GM21381 (cell line): ENCODE results near the gene ENHO.

Experiments
- ATAC-seq: cut with Tn5 transposase; IDR thresholded peaks from one replicate; pipeline ENCODE4 v1.9.1; 2021; ENCODE audit warnings: mild to moderate bottlenecking, moderate library complexity; ENCODE audit not compliant: unreplicated experiment

ENHO gene

DNA sequence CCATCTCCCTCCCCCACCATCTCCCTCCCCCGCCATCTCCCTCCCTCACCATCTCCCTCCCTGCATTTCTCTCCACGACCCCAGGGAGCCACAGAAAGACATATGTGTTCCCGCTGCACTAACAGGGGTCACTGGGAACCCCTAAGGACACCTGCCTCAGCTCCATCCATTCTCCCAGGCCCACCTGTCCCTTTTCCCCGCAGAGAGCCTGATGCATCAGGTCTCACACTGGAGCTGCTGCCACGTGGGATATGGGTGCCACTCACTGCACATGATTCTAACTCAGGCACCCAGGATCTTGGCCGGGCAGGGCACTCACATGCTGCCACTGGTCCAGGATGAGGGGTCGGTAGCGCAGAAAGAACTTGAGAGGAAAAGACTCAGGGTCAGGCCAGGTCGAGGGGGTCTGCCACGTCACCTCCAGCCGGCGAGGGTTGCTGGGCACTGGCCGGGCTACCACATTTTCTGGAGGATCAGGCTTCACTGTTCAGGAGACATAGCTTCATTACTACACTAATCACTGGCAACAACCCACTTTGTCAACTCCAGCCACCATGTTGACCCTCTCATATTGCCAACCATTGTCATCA is 33.2 kb upstream of the ENHO start:
- ATAC-seq = no peak

DNA sequence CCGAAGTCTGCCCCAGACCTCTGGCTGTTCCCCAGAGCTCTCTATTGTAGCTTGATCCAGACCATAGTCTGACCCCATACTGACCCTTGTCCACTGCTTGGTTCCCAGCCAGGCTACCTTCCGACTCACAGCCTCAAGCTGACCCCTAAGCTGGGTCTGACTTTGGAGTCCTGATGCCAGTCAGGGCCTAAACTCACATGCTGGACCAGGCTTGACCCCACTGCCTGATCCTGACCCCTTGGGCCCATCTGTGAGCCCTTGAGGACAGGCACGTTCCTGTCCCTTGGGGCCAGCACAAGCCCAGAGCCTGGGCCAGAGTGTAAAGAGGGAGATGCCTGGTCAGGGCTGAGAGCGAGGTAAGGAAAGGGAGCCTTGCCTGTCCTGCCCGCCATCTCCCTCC is 32.7 kb upstream of the ENHO start:
- no peak for ATAC-seq

DNA sequence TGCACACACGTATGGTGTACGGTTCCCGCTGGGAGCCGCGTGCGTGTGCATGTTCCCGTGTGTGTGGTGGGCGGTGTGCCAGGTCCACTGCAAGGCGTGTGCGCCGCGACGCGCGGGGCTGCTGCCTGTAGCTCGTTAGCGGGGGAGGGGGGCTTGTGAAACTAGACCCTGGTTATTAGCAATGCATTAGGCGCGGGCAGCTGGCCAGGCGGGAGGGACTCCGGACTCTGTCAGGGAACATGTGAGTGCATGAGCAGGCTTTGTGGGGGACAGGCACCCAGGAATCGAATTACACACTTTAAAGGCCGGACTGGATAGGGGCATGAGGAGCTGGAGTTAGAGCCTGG is 32.2 kb upstream of the ENHO start:
- ATAC-seq = no peak

DNA sequence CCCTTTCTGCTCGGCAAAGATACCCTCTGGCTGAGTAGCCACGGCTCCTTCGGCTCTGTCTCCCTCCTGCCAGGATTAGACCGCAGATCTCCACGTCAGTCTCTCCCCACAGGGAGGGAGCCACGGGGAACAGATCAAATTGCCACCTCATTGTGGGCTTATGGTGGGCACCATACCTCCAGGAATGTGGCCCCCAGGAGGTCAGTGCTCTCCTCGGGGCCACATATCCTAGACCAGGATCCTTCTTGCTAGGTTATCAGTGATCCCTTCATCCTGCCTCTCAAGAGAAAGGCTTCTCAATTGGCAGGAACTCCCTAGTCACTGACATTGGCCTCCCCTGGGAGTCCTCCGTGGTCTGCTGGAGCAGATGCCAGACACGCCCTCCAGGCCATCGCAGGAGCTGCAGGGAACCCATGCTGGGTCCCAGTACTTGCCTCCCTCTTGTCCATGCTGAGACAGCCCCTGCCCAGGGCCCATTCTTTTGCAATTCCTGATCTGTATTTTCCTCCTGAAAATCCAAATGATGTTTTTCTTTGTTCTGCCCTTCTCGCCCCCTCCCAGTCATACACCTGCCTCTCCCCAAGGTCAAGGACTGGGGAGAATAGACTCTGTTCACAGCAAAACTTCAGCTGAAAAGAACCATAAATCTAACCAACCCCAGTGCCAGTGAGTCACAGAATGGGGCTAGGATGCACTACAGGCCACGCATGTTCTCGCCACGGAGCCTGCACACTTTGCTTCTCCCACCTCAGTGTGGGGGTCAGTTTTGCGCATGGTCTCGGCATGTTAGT is 31.6 kb upstream of the ENHO start:
- ATAC-seq = no peak

DNA sequence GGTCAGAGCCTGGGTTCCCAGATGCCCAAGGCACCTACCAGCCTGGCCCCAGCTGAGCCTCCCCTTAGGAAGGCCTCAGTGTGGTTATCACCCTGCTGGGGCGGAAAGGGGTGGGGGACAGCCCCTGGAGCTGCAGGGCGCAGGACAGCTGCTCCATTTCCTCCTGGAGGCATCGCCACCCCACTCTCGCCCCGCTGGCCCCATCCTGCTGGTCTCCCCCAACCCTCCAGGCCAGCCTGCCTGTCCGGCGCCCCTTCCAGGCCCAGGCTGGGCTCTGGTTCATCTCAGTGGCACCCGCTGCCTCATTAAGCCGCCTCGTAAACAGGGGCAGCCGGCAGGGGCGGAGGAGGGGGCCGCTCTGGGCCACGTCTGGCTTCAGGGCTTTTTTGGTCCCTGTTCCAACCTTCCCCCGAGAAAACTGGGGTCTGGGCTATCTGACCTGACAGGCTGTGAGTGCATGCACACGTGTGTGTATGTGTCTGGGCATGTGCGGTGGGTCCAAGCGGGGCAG is 30.8 kb upstream of the ENHO start:
- no peak for ATAC-seq

DNA sequence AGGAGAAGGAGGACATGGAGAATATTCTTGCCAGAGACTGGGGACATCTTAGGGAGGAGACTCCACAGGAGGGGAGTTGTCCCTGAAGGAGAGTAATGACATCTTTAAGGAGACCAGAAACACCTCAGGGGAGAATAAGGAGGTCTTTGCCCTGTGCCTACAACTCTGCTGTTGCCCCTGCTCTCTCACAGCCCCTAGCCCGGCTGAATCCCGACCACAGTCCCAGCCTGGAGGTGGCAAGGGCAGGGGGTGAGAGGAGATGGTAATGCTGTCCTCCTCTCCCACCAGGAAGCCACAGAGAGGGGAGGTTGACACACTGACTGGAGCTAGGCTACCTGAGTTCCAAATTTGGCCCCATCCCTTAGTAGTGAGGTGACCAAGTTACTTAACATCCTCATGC is 30.2 kb upstream of the ENHO start:
- no peak for ATAC-seq

DNA sequence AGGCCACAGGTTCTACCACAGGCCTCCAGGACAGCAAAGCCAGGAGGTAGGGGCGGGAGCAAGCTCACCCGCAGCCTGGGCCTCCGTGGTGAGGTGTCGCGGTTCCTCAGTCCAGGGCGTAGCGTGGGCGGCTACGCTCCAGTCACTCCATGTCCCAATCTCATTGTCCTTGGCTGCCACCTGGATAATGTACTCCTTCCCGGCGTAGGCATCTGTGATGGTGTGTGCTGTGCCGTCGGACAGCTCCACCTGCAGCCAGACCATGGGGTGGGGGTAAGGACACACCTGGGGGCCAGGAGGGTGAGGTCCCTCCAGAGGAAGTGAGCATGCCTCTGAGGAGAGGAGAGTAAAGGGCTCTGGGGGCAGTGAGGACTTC is 29.8 kb upstream of the ENHO start:
- ATAC-seq = no peak

DNA sequence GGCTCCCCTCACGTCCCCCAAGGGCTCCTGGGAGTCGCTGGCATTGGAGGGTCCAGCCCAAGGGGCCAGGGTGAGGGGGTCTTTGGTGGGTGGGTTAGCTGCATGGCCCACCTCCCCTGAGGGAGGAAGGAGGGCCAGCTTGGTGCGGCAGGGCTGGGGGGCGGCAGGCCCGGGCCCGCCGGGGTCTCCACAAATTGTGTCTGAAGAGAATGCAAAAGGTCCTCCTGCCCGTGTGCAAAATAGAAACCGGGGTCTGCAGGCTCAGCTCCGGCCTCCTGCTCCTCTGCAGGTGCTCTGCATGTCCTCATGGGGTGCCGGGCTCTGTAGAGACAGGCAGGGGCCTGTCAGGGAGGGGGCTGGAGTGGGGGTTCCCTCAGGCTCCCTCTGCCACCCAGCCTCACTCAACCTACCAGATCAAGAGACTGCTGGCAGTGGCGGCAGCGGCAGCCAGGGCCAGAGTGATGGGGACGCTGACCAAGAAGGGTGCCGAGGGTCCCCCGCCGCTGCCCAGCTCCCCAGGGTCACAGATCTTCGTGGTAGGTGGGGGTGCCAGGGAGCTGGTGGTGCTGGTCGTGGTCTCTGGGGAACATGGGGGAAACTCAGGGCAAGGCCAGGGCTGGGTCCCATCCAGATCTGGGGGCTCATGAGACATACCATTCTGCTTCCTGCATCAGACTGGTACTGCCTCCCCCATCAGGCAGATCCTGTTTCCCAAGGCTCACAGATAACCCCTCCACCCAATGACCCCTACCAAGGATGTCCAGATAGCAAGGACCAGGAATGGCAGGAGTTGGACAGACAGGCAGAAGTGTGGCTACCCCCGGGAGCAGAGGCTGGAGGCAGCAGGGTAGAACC is 29.2 kb upstream of the ENHO start:
- no peak for ATAC-seq

DNA sequence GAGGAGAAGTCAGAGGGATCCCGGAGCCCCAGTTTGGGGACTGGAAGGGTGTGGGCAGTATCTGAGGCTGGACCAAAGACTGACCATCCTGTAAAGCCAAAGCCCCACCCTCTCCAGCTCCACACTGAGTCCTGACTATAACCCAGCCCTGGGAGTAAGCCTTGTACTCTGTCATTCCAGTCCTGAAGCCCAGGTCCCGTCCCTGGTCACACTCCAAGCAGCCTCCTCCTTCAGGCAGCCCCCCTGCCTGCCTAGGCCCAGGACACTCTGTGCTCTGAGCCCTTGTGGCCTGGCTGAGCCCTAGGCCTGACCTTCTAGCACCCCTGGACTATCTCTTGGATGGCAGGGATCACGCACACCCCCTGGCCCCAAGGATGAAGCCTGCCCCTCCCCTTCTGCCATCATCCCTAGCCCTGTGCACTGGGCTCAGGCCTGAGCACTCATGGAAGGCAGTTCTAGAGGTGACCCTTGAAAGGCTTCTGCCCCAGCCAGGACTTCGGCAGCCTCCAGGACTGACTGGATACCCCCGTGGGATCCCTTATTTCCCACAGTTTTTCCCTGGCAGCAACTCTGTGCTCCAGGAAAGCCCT is 28.0 kb upstream of the ENHO start:
- no peak for ATAC-seq

DNA sequence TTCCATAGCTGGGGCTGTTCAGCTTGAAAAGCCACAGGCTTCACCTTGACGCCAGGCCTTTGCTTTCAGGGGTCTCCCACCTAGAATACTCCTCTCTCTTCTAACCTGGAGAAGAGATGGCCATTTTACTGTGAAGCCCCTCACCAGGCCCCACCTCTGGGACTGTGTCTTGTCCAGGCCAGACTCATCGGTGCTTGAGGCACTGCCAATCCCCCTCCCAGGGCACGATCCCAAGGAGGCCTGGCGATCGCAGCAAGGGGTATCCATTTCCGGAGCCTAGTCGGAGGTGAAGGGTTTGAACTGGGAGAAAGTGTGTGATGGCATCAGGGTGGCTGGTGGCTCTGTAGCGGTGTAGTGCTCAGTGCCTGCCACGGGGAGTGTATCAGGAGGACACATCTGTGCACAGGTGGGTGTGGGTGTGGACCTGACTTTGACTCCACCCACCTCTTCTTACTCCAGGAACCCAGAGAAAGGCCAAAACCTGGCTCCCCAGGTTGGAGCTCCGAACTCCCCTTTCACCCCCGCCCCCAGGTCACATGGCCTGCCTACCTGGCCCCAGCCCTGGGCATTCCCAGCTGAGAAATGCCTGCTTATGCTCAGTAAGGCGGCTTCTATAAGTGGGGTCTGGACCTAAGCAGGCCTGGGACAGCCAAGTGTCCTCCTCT is 27.4 kb upstream of the ENHO start:
- ATAC-seq = no peak

DNA sequence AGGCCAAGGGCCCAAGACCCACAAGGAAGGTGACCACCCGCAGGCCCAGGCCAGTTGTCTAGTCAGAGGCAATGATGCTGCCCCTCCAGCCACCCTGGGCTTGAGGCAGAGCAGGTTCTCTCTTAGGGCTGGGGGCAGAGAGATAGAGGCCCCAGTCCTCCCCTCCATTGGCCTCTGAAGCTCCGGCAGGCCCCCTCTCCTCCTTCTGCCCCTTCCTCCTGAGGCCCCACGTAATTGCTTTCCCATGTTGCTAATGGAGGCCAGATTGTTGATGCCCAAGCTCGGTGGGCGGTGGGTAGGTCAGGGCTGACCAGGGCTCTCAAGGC is 26.6 kb upstream of the ENHO start:
- ATAC-seq = no peak

DNA sequence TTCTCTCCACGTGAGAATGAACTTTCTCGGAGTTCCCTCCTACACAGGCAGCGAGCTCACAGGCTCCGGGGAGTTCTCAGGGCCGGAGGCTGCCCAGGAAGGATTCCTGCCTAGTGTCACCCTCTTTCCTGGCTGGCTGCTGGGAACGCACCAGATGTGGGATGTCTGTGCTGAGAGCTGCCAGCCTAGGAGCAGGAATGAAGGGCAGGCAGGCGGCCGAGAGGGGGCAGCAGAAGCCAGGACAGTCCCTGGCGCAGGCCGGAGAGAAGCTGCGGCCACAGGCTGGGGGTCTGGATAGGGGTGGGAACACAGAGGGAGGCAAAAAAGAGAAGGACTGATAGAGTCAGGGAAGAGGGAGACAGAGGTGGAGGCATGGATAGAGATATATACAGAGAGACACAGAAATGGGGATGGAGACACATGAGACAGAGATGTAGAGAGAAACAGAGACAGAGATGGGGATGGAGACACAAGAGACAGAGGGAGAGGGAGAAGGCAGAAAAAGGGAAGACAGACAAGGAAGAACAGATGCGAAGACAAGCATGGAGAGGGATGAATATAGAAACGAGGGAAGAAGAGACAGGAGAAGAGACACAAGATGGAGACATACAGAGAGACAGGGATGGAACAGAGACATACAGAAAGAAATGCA is 25.3 kb upstream of the ENHO start:
- ATAC-seq = no peak

DNA sequence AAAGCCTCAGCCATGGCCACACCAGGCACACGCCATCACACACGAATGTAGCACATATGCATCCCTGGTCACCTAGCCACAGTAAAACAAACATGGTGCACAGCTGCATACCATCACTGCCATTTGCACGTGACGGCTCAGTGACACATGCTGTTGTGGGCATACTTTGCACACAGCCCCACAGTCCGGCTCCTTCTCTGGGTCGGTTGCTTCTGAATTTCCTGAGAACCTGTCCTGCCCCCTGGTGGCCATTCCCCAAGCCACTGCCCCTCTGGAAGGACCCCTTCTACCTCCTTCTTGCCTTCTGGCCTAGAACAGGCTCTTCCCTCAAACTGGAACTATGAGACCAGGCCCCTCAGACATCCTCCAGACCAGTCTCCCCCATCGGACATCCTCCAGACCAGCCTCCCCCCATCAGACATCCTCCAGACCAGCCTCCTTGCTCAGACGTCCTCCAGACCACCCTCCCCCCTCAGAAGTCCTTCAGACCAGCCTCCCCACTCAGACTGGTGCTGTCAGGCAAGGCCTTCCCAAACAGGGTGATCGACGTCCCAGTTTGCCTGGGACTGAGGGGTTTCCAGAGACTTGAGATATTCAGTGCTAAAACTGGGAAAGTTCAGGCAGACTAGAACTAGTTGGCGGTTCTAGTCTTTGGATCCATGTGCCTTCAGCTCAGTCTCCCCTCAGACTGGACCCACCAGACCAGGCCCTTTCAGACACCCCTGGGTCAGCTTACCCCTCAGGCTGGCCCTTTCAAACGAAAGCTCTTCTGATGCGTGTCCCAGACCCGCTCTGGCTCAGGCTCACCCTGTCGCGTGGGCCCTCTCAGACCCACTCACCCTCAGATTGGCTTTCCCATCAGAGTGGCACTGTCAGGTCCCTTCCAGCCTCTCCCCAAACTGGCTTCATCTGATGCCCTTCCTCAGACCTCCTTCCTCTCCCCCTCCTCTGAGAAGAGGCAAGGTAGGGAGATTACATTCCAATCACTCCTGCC is 24.3 kb upstream of the ENHO start:
- ATAC-seq = no peak

DNA sequence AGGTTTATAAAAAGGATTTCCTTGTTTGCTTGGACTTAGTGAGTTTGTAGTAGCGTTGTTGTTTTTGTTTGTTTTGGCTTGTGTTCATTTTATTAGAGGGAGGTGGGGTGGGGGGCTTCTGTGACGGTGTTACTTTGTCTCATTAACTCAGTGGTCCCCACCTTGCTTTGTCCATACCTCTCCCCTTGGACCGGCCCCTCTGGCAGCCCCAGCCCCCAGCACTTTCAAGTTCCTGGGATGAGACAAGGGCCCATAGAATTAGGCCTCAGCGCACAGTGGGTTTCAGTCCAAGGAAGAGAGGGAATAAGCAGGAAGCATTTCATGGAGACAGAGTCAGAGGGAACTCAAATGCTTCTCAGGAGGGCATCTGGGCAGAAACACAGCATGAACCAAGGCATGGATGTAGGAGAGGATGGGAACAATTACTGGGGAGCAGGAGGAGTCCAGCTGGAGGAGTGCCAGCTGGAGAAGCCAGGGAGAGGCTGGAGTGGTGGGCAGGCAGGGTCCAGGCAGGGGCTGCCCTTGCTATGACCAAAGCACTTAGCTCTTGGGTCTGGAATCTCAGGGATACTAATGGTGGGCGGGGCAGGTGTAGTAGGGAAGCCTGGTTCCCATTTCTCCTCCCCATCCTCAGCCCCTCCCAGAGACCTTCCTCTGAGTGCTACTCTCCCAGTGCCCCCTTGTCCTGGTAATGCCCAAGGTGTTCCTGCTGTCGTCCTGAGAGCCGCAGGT is 23.5 kb upstream of the ENHO start:
- no peak for ATAC-seq

DNA sequence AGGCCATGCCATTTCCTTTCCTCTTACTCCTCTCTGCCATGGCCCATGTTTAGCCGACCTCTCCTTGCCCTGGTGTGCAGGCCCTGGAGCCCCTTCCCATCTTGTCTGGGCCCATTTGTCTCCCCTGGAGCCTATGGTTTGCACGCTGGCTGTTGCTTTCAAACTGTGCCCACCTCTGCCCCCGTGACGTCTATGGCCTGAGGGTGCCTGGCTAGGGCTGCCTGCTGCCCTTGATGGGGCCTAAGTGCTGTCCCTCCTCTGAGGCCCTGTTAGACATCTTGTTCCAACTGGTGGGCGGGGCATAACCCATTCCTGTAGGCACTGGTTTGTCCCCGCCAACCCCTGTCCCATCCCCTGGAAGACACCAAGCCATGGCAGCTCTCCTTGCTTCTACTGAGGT is 22.7 kb upstream of the ENHO start:
- ATAC-seq = no peak

DNA sequence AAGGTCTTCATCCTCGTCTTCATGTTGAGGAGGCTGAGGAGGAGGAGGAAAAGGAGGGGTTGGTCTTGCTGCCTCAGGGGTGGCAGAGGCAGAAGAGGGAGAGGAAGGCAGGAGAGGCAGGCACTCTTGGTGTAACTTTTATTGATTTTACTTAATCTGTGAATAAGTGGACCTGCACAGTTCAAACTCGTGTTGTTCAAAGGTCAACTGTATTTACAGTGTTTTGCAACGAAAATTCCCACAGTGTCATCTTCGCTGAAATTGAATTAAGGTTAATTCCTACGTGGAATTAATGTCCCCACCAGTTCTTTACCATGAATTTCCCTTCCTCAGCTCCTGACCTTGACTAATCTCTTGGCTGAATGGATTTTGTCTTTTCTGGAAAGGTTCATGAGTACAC is 21.2 kb upstream of the ENHO start:
- ATAC-seq = no peak

DNA sequence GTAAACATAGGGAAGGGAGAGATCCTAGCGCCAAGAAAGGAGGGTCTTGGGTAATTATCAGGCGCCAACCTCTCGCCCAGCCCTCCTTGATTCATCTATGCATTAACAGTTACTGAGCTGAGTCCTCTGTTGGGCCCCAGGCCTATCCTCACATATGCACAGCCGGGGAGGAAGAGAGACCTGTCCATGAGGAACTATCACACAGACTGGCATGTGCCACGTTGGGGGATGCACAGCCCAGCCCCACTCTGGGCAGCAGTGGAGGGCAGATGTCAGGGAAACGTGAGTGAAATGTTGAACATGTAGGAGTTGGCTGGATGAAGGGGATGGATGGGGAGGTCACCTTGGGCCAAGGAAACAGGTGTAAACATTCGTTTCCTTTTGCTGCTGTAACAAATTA is 18.8 kb upstream of the ENHO start:
- ATAC-seq = no peak

DNA sequence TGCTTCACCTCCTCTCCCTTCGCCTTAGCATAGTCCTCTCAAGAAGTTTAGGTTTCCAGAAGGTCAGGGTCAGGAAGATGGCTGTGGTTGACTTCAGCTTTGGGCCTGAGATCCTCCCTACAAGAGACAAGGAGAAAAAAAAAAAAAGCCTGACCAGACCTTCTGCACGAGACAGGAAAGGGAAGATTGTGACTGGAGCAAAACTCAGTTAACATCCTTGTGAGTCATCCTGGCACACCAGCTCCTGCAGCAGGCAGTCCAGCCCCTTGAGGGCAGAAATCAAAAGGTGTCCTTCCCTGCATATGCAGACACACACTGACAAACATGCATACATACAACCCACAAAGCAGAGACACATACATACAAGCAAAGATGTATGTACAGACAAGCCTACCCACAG is 18.0 kb upstream of the ENHO start:
- no peak for ATAC-seq

DNA sequence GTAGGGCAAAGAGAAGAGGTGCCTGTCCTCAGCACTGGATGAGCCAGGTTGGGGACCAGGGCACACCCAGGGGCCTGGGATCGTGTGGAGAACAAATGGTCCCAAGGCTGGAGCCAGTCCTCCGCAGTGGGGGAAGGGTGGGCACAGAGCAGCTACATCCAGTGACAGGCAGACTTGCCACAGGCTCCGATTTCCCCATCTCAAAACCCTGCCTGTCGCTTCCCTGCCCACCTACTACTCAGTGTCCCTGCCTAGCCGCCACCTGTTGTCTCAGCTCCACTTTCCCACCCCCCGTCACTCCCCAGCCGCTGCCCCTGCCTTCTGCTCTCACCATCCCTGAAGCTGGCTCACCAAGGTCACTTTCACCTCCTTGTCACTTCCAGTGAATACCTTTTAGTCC is 13.9 kb upstream of the ENHO start:
- no peak for ATAC-seq
